LNCaP clone FGC (cell line): ENCODE results near the gene PCAT7.
"Not testable (repeated sequence)": the region's sequence is repeated elsewhere in the genome, so short reads cannot be mapped to it uniquely, and the experiment has no call there.

Experiments
- DNase-seq: peaks from one replicate; pipeline ENCODE4 v3.0.0-alpha.2; 2011; ENCODE audit warnings: low read depth
- H3K4me3 ChIP-seq: 2 replicates; pipeline ENCODE4 v1.5.1; 2011; ENCODE audit warnings: mild to moderate bottlenecking, low read depth, low read length, control low read depth
- TF ChIP-seq, protein P1 (sequence below): IDR thresholded peaks from 2 replicates; pipeline ENCODE4 v1.5.1; 2012; ENCODE audit warnings: mild to moderate bottlenecking; ENCODE audit not compliant: control insufficient read depth, insufficient read depth; ENCODE audit errors: extremely low read depth

The PCAT7 gene

DNA sequence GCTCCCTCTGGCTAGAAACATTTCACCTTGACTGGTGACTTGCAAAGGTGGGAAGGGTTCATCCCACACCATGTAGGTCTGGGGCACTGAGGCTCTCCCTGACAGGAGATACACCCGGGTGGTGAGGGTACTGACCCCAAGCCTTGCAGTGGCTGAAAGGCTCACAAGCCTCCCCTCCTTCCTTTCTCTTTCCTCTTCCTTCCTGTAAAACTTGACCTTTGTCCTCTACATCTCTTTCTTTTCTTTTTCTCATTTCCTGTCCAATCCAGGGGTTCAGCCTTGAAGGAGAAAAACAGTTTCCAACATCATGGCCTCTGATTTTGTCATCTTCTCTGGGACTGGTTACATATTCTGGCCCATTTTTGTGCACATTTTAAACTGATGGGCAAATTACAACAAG lies 22.2 kb downstream of the PCAT7 start:
- H3K4me3 ChIP-seq = no peak overlapping the region
- TF ChIP-seq, protein P1, sequence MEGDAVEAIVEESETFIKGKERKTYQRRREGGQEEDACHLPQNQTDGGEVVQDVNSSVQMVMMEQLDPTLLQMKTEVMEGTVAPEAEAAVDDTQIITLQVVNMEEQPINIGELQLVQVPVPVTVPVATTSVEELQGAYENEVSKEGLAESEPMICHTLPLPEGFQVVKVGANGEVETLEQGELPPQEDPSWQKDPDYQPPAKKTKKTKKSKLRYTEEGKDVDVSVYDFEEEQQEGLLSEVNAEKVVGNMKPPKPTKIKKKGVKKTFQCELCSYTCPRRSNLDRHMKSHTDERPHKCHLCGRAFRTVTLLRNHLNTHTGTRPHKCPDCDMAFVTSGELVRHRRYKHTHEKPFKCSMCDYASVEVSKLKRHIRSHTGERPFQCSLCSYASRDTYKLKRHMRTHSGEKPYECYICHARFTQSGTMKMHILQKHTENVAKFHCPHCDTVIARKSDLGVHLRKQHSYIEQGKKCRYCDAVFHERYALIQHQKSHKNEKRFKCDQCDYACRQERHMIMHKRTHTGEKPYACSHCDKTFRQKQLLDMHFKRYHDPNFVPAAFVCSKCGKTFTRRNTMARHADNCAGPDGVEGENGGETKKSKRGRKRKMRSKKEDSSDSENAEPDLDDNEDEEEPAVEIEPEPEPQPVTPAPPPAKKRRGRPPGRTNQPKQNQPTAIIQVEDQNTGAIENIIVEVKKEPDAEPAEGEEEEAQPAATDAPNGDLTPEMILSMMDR = no peak
- DNase-seq = no peak

DNA sequence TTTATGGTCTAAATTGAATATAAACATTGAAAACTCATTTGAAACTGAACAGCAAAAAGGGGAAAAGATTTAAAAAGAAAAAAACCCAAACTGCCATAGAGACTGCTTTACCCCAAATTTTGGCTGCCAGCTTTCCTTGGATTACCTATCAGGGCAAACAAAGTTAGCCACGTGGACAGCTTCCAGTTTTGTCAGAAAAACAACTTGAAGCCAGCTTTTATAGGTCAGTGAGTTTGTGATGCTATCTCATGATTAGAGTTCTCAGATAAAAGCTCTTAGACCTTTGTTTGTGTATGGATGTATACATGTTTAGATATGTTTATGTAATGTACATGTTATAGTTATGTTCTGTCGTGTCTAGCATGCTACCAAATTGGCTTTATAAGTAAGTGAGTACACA lies 22.7 kb downstream of the PCAT7 start:
- H3K4me3 ChIP-seq = no peak overlapping the region
- TF ChIP-seq, protein P1 = no peak
- DNase-seq = peak; percentile 80

DNA sequence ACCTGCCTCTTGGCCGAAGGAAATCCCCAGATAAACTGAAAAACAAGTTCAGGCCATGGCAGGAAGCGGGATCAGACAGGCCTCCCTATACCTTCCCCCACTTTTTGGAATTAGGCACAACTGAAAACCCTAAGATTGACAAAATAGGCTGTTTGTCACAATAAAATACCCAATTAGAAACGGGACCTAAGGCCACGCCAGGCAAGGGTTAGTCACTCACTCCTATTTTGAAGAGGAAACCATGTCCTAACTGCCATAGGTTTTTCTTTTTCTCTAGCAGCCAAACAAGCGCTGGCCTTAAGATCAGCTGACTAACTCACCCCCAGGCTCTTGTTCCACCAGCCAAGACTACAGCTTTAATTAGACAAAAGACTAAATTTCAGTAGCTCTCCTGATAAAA lies 26.8 kb downstream of the PCAT7 start:
- DNase-seq = no peak
- TF ChIP-seq, protein P1 = no peak
- no peak overlapping the region for H3K4me3 ChIP-seq

DNA sequence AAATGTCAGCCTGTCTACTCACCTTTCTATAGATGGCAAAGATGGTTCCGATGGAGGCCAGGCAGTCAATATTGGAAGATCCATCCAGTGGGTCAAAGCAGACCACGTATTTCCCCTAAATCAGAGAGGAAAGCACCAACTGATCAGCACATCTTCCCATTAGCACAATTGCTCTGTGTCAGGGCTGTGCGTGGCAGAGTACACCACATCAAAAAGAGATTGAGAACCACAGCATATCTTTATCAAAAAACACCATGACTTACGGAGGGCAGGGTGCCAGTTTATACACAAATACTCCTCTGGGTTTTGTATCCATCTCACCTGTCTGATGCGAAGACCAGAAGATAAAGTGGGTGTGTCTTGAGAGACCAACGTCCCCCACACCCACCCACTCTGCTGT lies 29.7 kb downstream of the PCAT7 start:
- TF ChIP-seq, protein P1 = no peak

DNA sequence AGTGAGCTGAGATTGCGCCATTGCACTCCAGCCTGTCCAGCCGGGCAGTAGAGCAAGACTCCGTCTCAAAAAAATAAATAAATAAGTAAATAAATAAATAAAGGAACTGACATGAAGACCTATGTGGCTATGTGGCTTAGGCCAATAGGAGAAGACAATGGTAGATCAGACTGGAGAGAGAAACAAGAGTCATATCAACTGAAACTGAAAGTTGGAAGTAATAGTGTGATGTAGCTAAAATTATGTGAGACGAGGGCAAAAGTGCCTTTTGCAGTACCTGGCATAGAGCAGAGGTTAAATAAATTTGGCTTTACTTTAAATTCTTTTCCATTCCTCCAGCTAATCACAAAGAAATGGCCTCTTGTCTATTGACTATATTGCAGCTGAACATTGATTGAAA lies 31.4 kb downstream of the PCAT7 start:
- no peak for DNase-seq
- H3K4me3 ChIP-seq = no peak overlapping the region
- TF ChIP-seq, protein P1 = no peak

More for the DNA sequence above, 29.7 kb downstream of the PCAT7 start:
- no peak for DNase-seq
- H3K4me3 ChIP-seq = no peak overlapping the region

DNA sequence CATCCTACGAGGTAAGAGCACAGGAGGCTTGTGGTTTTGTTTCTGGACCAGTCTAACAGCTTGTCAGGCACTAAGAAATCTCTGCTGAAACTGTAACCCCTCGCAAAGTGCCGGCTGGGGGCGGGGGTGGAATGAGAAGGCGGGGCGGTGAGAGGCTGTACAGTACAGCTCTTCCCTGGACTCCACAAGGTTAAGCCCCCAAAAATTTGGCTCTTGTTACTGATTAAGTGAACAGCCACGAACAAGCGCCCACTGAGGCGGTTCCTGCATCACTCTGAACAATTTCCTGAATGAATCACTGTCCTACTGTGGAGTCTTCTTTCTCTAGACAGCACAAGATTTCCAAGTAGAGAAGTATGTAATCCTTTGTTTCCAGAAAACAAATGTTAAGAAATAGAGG lies 31.9 kb downstream of the PCAT7 start:
- TF ChIP-seq, protein P1 = no peak
- no peak for DNase-seq
- H3K4me3 ChIP-seq = no peak overlapping the region

DNA sequence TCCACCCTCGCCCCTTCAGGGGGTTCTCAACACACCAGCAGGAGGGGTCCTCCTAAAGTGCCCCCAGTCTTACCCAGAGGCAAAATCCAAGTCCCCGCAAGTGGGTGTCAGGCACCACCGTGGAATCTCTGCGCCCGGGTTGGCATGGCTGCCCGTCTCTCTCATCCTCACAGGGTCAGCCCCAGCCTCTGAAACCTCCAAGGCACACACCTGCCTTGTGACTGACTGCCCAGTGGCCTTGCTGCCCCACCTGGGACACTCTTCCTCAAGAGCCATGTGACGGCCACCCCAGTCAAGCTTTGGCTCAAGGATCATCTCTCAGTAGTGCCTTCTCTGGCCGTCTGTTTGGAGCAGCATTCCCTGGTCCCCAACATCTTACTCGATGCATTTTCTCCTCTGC lies 33.8 kb downstream of the PCAT7 start:
- no peak overlapping the region for H3K4me3 ChIP-seq
- TF ChIP-seq, protein P1 = no peak
- DNase-seq = no peak

DNA sequence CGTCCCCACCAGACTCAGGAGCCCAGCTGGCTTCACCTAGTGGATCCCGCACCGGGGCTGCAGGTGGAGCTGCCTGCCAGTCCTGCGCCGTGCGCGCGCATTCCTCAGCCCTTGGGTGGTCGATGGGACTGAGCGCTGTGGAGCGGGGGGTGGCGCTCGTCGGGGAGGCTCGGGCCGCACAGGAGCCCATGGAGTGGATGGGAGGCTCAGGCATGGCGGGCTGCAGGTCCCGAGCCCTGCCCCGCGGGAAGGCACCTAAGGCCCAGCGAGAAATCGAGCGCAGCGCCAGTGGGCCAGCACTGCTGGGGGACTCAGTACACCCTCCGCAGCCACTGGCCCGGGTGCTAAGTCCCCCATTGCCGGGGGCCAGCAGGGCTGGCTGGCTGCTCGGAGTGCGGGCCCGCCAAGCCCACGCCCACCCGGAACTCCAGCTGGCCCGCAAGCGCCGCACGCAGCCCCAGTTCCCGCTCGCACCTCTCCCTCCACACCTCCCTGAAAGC lies 36.2 kb downstream of the PCAT7 start:
- DNase-seq, H3K4me3 ChIP-seq: not testable (repeated sequence)
